K562 (cell line): ENCODE results near the gene SAMD13. TPM values are rescaled to one million over a fixed set of nuclear protein-coding genes. Genes with fewer than 3 reads are reported as not detected.

Source experiments
- ATAC-seq: fragments of 200-7000 bp; cut with Tn5 transposase; 3 replicates; pipeline ENCODE4 v1.9.1; 2020; ENCODE audit warnings: moderate library complexity
- BruUV-seq: library from RNA; stranded (reverse); fragments of 400-500 nt; replicated peaks from 2 replicates; lab custom pipeline; 2021; lab: Mats Ljungman, UMichigan
- CTCF ChIA-PET: fragments of 300-600 bp; formaldehyde crosslinking; extraction: SDS; loops from one replicate; lab custom pipeline; 2021; ENCODE audit warnings: low intra/inter-chr PET ratio; lab: Yijun Ruan, JAX
- POLR2A ChIA-PET: fragments of 300-600, 350-650 bp; sonication (Branson Sonifier 250); formaldehyde crosslinking; extraction: SDS; loops from one replicate; lab custom pipeline; 2021; ENCODE audit warnings: antibody characterized with exemption, inconsistent platforms; lab: Yijun Ruan, JAX
- DNase-seq, 4 experiments: peaks; one replicate each; pipeline versions ENCODE4 v3.0.0 to v3.0.0-alpha.2; 2011 to 2018; ENCODE audit warnings: low spot score in 3 of 4, mixed read lengths in 3 of 4; ENCODE audit errors: extremely low read depth in 1 of 4
- FAIRE-seq: peaks from 2 replicates; lab custom pipeline; 2011; peaks lifted over from hg19 to GRCh38; lab: Jason Lieb, UNC
- H2AFZ ChIP-seq: 2 replicates; pipeline ENCODE4 v1.6.0; 2011; ENCODE audit warnings: low read depth, low read length, control low read depth, inconsistent platforms
- H3K27ac ChIP-seq: fragments of 200-600 bp; 3 replicates; pipeline ENCODE4 v1.8.0; 2011; ENCODE audit warnings: low read depth, mild to moderate bottlenecking, control low read depth, inconsistent platforms, low read length, moderate library complexity, mixed read lengths; ENCODE audit errors: extremely low read depth
- H3K27me3 ChIP-seq, 2 experiments: fragments of 300-600 bp in 1 of 2; 2 replicates in 1 of 2; 3 replicates in 1 of 2; pipeline versions ENCODE4 v1.6.0 to v1.8.0; 2011; ENCODE audit warnings: inconsistent platforms in 2 of 2, low read length in 2 of 2, mild to moderate bottlenecking in 1 of 2, mixed read lengths in 1 of 2, moderate library complexity in 1 of 2; ENCODE audit not compliant: control insufficient read depth in 2 of 2, insufficient read depth in 2 of 2
- H3K36me3 ChIP-seq: fragments of 300-600 bp; 3 replicates; pipeline ENCODE4 v1.8.0; 2011; ENCODE audit warnings: mild to moderate bottlenecking, low read length, inconsistent platforms; ENCODE audit not compliant: control insufficient read depth, insufficient read depth
- H3K4me1 ChIP-seq, 2 experiments: fragments of 200-600 bp in 1 of 2; replicated peaks in 1 of 2; 2 replicates in 1 of 2; 3 replicates in 1 of 2; pipeline versions ENCODE4 v1.5.1 to v1.8.0; 2011; ENCODE audit warnings: inconsistent platforms in 2 of 2, low read length in 2 of 2, mild to moderate bottlenecking in 1 of 2, mixed read lengths in 1 of 2, moderate library complexity in 1 of 2; ENCODE audit not compliant: control insufficient read depth in 2 of 2, insufficient read depth in 2 of 2
- H3K4me2 ChIP-seq: 2 replicates; pipeline ENCODE4 v1.6.1; 2011; ENCODE audit warnings: low read length, control low read depth, inconsistent platforms, mixed read lengths; ENCODE audit not compliant: insufficient read depth
- H3K4me3 ChIP-seq: fragments of 200-600 bp; sonication (generic), shearing (Covaris generic); 2 replicates; pipeline ENCODE4 v1.5.1; 2016; ENCODE audit warnings: control low read depth, inconsistent platforms
- H3K79me2 ChIP-seq: fragments of 200-600 bp; 3 replicates; pipeline ENCODE4 v1.8.0; 2011; ENCODE audit warnings: low read length, inconsistent platforms; ENCODE audit not compliant: control insufficient read depth, insufficient read depth
- H3K9ac ChIP-seq, 2 experiments: 2 replicates each; pipeline versions ENCODE4 v1.6.0 to v1.6.1; 2011; ENCODE audit warnings: low read depth in 2 of 2, low read length in 2 of 2, control low read depth in 1 of 2, inconsistent platforms in 1 of 2, mild to moderate bottlenecking in 1 of 2, mixed read lengths in 1 of 2; ENCODE audit not compliant: insufficient read depth in 1 of 2
- H3K9me1 ChIP-seq: one replicate; pipeline ENCODE4 v1.6.0; 2011; ENCODE audit warnings: inconsistent platforms, mild to moderate bottlenecking, low read length, moderate library complexity; ENCODE audit not compliant: control insufficient read depth, insufficient read depth
- H3K9me3 ChIP-seq: replicated peaks from 2 replicates; pipeline ENCODE4 v1.5.1; 2011; ENCODE audit warnings: low read depth, low read length, inconsistent platforms; ENCODE audit not compliant: control insufficient read depth, insufficient read depth
- H4K20me1 ChIP-seq: replicated peaks from 2 replicates; pipeline ENCODE4 v1.6.1; 2011; ENCODE audit warnings: low read length, inconsistent platforms, mixed read lengths; ENCODE audit not compliant: control insufficient read depth, insufficient read depth
- CBX2 ChIP-seq: fragments of 200-600 bp; sonication (generic); IDR thresholded peaks from one replicate; pipeline ENCODE4 v1.6.1; 2012; ENCODE audit warnings: mild to moderate bottlenecking, low read length, inconsistent platforms; ENCODE audit not compliant: insufficient read depth, poor library complexity, severe bottlenecking
- CGGBP1 ChIP-seq: fragments of 250-450 bp; sonication (Bioruptor Pico); IDR thresholded peaks from 2 replicates; pipeline ENCODE4 v1.9.0; 2021; ENCODE audit warnings: mild to moderate bottlenecking
- CREBBP ChIP-seq: IDR thresholded peaks from one replicate; pipeline ENCODE4 v1.6.1; 2012; ENCODE audit warnings: low read depth, mild to moderate bottlenecking, control low read depth, inconsistent platforms, low read length
- CTBP1 ChIP-seq: fragments of 450-650 bp; IDR thresholded peaks from 2 replicates; pipeline ENCODE4 v1.6.1; 2016; ENCODE audit warnings: borderline replicate concordance
- FOXK1 ChIP-seq: sonication (generic); formaldehyde crosslinking; IDR thresholded peaks from 2 replicates; pipeline ENCODE4 v1.8.0; 2022; ENCODE audit warnings: missing genetic modification reagents, mild to moderate bottlenecking, borderline replicate concordance
- FUS ChIP-seq: fragments of 200-400 bp; formaldehyde crosslinking; optimal IDR thresholded peaks from 2 replicates; pipeline ENCODE3; 2017; ENCODE audit warnings: low read depth, low read length
- MED1 ChIP-seq: sonication (generic); formaldehyde crosslinking; IDR thresholded peaks from 2 replicates; pipeline ENCODE4 v1.8.1; 2023; ENCODE audit warnings: missing genetic modification reagents, borderline replicate concordance
- MLLT1 ChIP-seq, 2 experiments: fragments of 450-650 bp; IDR thresholded peaks; 2 replicates each; pipeline ENCODE4 v1.6.1; 2016
- MTA2 ChIP-seq: fragments of 450-650 bp; IDR thresholded peaks from 2 replicates; pipeline ENCODE4 v1.6.1; 2016; ENCODE audit warnings: low read depth
- MYBL2 ChIP-seq, 2 experiments: fragments of 450-650 bp in 1 of 2; sonication (generic) in 1 of 2; formaldehyde crosslinking in 1 of 2; IDR thresholded peaks; 2 replicates each; pipeline versions ENCODE4 v1.6.1 to v1.8.1; 2017 to 2022; ENCODE audit warnings: borderline replicate concordance in 1 of 2, inconsistent platforms in 1 of 2, low read depth in 1 of 2, mild to moderate bottlenecking in 1 of 2, missing genetic modification reagents in 1 of 2, moderate library complexity in 1 of 2
- POLR2AphosphoS5 ChIP-seq: IDR thresholded peaks from 2 replicates; pipeline ENCODE4 v1.6.1; 2011; ENCODE audit warnings: mild to moderate bottlenecking, low read depth, low read length, moderate library complexity; ENCODE audit not compliant: control insufficient read depth, insufficient read depth
- PPARD ChIP-seq: fragments of 250-450 bp; sonication (Bioruptor Pico); IDR thresholded peaks from 2 replicates; pipeline ENCODE4 v1.8.0; 2022; ENCODE audit warnings: inconsistent platforms, mild to moderate bottlenecking, moderate library complexity
- SMC3 ChIP-seq: conservative IDR thresholded peaks from 2 replicates; pipeline ENCODE4 v1.6.1; 2011; ENCODE audit warnings: low read depth, low read length, improper control_type of control experiment; ENCODE audit not compliant: insufficient read depth
- ZBTB12 ChIP-seq: fragments of 250-450 bp; sonication (Bioruptor Pico); IDR thresholded peaks from 2 replicates; pipeline ENCODE4 v1.4.0; 2020
- ZKSCAN1 ChIP-seq: fragments of 150-350 bp; IDR thresholded peaks from 2 replicates; pipeline ENCODE4 v1.6.1; 2016; ENCODE audit warnings: low read depth, low read length
- ZNF197 ChIP-seq: fragments of 200-800 bp; sonication (Bioruptor generic); IDR thresholded peaks from 2 replicates; pipeline ENCODE4 v1.6.1; 2016; ENCODE audit warnings: low read depth, missing genetic modification characterization, missing compliant biosample characterization
- ZNF282 ChIP-seq: sonication (generic); formaldehyde crosslinking; IDR thresholded peaks from 2 replicates; pipeline ENCODE4 v1.8.1; 2023; ENCODE audit warnings: missing genetic modification reagents
- WGBS: fragments of 100-300 bp; shearing (Covaris generic); methylation state at CpG from one replicate; pipeline ENCODE4 v1.1.6; 2016; ENCODE audit warnings: low coverage, mixed read lengths; ENCODE audit not compliant: insufficient coverage; ENCODE audit errors: missing lambda C conversion rate; 5-methylcytosine and 5-hydroxymethylcytosine counted together
- in situ Hi-C: fragments of 300-500 bp; cut with MboI; formaldehyde crosslinking; loops from 4 replicates; pipeline ENCODE4 v1.15.0; 2018; ENCODE audit warnings: inconsistent platforms, mixed read lengths
- intact Hi-C: fragments of 100-400 bp; cut with micrococcal nuclease; formaldehyde crosslinking; loops from 2 replicates; pipeline ENCODE4 v1.14.2; 2022
- polyA plus RNA-seq, 8 experiments: library from polyadenylated mRNA; depleted of rRNA in 4 of 8; stranded (reverse) in 5 of 8; unstranded in 3 of 8; fragments of >200 nt; fragmentation: Nextera tagmentation in 2 of 8; fragmentation: Illumina TruSeq in 1 of 8; extraction: Ambion mirVana in 2 of 8; extraction: Trizol in 1 of 8; gene quantifications; 2 replicates each; pipeline versions ENCODE4 v1.2.1 to v1.2.3, GENCODE V29; 2011 to 2014; ENCODE audit warnings: inconsistent platforms in 1 of 8, missing spikeins in 1 of 8
- total RNA-seq, 7 experiments: library from RNA; depleted of rRNA in 6 of 7; stranded (reverse); fragments of >200 nt in 6 of 7; fragmentation: Illumina TruSeq in 2 of 7; extraction: Trizol in 2 of 7; gene quantifications; 2 replicates each; pipeline versions ENCODE4 v1.2.1 to v1.2.3, GENCODE V29; 2011 to 2021; ENCODE audit warnings: low replicate concordance in 1 of 7

The SAMD13 gene
- total and polyA plus RNA-seq, 9 of the 15 experiments (the other 6 are each of a cell fraction or from before 2014, with no cell fraction given), result 0.78 to 2.7 (median 1.00) TPM

DNA sequence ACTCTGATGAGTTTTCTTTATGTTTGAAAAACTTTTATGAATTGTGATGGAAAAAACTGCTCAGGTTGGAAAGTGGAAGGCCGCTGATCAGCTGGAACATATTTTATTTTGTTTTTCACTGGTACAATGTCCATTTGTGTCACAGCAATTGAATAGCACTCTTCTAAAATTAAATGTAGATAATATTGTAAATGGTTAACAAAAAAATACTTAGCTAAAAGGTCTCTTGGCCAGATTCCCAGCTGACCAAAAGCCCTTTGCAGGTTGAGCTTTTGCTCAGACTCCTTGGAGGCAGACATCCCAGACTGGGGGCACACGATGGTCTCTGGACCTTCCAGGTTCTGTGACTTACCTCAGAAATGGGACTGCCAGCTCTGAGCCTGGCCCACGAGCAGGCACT lies 26.3 kb downstream of the SAMD13 start:
- no TSS peak for BruUV-seq

More for the DNA sequence above, 26.3 kb downstream of the SAMD13 start:
- no peaks in the 10 kb centered on the region for H3K36me3 ChIP-seq
- no peaks in the 10 kb centered on the region for H3K79me2 ChIP-seq
- H3K9me1 ChIP-seq, result no peaks in the 10 kb centered on the region
- no peak for ATAC-seq
- TF ChIP-seq ZNF197, result no peak
- TF ChIP-seq CBX2, result no peak
- TF ChIP-seq MTA2, result no peak
- no peak for TF ChIP-seq ZKSCAN1
- no peak for TF ChIP-seq SMC3
- TF ChIP-seq POLR2AphosphoS5, result no peak
- no peak for TF ChIP-seq FOXK1 (CRISPR knock-in tag)
- no peak for TF ChIP-seq CREBBP
- no peak for TF ChIP-seq CGGBP1 (CRISPR knock-in tag)
- TF ChIP-seq ZBTB12 (CRISPR knock-in tag), result no peak
- TF ChIP-seq ZNF282 (CRISPR knock-in tag), result no peak
- no peak for TF ChIP-seq MYBL2 (IDR thresholded peaks at IDR 0.05; ENCODE audit: low read depth)
- no peak for TF ChIP-seq MYBL2 (CRISPR knock-in tag; IDR thresholded peaks at IDR 0.05; ENCODE audit: borderline replicate concordance)
- no peak for TF ChIP-seq FUS
- no peak for TF ChIP-seq CTBP1
- TF ChIP-seq MLLT1 (IDR thresholded peaks at IDR 0.05), result no peak
- no peak for TF ChIP-seq MED1 (CRISPR knock-in tag)
- no peak for TF ChIP-seq PPARD
- no peaks in the 10 kb centered on the region for H4K20me1 ChIP-seq
- H3K27ac ChIP-seq, result no peak overlapping the region
- H3K4me2 ChIP-seq, result no peak overlapping the region
- CTCF ChIA-PET, result no interaction called here
- no peak for FAIRE-seq
- H3K4me1 ChIP-seq, result no peaks in the 10 kb centered on the region
- H3K4me3 ChIP-seq, result no peak overlapping the region
- H3K27me3 ChIP-seq, result 0 out of 5 replicates have a peak, but pooled peaks cover 0 to 4% of the 10 kb centered on the region in 2 experiments
- H3K9me3 ChIP-seq, result no peaks in the 10 kb centered on the region
- in situ Hi-C loops, result loop anchor here (10.0 kb wide), 1 partner anchor 173 kb away; no protein-coding TSS in a partner anchor
- H2AFZ ChIP-seq, result no peak overlapping the region
- intact Hi-C loops, result no loop called here
- WGBS, result 0% methylated on average over 3 of the region's 3 CpGs
- DNase-seq, result no peak
- no peak overlapping the region for H3K9ac ChIP-seq
- POLR2A ChIA-PET, result no interaction called here
